AML-193 (cell line): ENCODE results near the gene CALML6.
A peak's percentile ranks its signal among the peaks of the same experiment; 100 is the strongest.

ENCODE experiments used
- DNase-seq, 2 experiments: peaks; one replicate each; lab custom pipeline; 2025; lab: John Stamatoyannopoulos, UW

The CALML6 gene

DNA sequence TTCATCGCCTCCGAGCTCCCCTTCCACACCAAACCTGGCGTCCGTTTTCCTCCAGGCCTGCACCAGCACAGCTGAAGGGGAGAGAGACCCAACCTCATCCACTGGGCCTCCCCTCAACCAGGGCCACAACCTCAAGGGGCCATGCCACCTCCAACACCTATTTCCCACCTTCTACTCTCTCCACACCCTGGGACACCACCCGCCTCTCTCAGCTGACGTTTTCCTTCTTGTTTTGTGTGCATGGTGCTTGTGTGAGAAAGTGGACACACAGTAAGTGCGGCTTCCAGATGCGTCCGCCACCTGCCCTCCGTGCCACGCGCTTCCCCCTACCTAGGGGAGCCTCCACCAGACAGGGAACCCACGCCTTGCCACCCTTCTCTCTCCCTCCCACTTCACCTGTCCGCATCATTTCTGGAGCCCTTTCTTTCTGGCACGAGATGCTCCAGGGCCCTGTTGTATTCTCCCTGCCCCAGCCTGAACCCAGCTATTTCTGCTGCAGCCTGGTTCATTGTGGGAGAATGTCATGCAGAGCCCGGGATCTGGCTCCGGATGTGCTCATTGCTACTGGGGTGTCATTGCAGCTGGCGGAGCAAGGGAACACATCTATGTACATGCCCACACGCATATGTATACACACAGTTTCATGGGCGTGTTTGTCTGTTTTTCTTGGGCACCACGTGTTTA lies 22.8 kb upstream of the CALML6 start:
- no peak for DNase-seq

DNA sequence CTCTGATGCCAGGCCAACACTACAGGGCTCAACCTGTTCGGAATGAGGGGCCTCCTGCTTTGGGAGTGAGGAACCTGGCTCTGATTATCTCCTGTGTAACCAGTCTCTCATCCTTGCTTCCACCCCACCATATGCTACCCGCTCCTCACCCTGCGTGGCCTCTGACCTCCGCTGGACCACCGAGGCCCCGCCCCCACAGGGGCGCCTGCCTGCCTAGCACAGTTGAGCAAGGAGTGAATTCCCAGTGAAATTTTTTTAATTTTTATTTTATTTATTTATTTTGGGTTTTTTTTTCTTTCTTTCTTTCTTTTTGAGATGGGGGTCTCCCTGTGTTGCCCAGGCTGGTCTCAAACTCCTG lies 22.3 kb upstream of the CALML6 start:
- DNase-seq: no peak

DNA sequence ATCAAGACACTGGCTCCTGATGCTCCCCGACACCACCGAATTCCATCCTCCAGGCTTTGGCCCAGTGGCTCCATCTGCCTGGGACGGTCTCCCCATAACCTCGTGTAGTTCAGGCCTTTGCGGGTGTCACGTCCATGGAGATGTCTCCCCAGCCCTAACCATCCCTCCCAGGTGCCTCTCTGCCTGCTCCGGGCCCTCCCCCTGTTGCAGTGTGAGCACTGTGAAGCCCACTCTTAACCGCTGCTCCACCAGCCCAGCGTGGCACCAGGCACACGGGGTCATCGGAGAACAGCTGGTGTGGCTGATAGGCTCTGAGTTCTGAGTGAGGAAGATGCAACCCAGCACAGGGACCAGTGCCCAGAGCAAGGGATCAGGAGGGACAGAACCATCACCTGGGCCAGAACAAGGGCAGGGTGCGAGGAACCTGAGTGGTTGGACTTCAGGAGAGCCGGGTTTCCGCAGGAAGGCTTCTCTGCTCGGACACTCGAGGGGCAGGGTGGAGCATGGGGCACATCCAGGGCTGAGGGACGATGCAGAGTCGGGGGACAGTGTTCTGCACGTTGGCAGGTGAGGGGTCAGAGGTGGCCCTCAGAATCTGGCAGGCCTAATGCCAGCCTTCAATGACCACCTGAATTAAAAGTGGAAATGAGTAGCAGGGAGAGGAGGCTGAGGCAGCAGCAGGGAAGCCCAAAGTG lies 21.6 kb upstream of the CALML6 start:
- no peak for DNase-seq

DNA sequence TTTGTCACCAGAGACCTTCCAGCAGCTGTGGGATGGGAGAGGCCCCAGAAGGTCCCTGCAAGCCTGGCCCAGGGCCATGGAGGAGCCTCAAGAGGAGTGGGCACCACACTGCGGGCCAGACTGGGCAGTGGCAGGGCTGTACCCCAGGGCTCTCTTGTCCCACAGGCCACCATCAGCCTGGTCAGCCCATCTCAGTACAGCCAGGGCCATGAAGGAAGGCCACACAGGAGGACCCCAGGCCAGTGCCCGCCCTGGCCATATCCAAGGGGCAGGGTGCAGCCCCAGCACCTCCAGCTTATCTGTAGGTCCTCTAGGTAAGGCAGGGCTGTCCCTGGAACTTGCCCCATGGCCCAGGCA lies 21.1 kb upstream of the CALML6 start:
- no peak for DNase-seq

DNA sequence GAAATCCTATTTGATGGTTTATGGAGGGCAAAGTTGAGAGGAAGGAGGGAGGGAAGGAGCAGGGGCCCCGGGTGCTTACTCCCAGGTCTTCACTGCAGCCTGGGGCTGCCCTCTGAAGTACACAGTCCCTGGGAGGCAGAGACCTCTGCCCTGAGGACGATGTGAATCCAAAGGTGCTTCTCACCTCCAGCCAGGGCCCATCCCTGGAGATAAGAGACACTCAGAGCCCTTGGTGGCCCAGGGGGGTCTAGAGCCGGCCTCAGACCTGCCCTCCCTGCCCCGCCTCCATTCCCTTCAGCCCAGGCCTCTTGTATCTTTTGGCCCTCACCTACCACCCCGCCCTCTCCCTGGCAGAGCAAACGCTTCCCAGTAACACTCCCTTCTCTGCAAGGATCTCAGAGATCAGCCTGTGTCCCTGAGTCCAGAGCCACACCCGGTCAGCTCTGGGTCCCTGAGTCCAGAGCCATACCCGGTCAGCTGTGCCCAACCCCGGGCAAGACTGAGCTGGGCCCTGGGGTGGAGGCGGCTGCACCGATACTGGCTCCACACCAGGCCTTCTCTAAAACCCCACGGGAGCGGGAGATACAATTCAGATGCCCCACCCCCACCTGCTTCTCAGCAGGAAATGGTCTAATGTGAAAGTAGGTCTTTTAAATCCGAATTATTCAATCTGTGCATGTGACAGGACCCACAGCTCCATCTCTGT lies 20.6 kb upstream of the CALML6 start:
- DNase-seq: no peak

DNA sequence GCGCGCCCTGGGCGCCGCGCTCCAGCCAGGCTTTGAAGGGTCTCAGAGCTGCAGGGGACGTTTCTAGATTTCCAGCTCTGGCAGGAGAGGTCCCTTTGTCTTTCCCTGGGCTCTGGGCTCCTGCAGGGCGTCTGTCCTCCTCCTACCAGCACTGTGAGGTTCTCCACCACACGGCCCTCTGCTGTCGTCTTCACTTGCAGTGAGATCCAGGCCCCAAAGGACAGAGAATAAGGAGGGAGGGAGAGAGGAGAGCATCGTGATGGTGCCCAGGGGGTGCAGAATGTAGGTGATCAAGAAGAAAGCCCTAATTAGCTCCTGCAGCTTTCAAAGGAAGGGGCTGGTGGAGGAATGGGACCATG lies 20.0 kb upstream of the CALML6 start:
- DNase-seq: no peak

DNA sequence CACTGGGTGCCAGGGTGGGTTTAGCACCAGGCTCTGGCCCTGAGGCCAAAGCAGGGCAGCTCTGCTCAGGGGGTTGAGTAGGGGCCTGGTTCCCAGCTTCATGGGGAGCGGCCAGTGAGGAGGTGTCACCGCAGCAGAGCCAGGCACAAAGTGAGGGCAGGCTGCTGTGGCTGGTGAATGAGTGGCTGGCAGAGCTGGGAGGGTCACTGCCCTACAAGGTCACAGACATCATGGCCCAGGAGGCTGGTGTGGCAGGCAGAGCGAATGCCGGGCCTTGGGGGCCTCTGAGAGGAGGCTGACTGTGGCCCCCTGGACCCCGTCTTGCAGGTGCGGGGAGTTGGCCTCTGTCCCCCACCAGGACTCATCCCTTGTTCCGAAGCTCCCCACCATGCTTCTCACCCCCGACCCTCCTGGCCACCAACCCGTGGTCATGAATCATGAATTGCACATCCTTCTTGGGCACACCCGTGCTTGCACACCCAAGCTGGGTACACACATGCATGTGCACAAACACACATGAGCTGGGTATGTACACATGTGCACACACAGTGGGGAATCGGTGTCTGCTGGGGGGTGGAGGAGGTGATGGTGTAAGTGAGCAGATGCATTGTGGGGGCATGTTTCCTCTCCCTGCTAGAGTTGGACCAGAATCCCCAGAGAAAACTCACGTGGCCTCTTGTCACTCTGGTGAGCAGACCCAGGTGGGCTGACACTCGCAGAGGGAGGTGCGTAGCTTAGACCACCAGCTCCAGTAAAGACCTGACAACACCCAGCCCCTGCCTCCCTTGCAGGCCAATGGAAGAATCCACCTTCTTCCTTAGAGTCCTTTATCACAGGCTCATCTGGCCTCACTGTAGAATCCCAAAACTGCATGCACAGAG lies 19.4 kb upstream of the CALML6 start:
- DNase-seq: no peak

DNA sequence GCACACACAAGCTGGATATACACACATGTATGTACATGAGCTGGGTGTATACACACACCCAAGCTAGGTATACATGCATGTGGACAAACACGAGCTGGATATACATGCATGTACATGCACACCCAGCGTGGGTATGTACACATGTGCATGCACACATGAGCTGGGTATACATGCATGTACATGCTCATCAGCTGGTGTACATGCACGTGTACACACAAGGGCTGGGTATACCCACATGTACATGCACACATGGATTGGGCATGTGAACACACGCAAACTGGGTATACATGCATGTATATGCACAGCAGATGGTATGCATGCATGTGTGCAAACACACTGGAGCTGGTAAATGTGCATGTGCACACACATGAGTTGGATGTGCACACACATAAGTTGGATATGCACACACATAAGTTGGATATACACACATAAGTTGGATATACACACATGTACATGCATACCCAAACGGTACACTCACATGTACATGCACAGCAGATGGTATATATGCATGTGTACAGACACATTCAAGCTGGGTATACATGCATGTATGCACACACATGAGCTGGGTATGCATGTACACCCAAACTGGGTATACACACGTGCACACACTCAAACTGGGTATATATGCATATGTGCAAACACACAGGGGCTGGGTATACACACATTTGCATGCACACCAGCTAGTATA lies 16.7 kb upstream of the CALML6 start:
- DNase-seq: no peak

DNA sequence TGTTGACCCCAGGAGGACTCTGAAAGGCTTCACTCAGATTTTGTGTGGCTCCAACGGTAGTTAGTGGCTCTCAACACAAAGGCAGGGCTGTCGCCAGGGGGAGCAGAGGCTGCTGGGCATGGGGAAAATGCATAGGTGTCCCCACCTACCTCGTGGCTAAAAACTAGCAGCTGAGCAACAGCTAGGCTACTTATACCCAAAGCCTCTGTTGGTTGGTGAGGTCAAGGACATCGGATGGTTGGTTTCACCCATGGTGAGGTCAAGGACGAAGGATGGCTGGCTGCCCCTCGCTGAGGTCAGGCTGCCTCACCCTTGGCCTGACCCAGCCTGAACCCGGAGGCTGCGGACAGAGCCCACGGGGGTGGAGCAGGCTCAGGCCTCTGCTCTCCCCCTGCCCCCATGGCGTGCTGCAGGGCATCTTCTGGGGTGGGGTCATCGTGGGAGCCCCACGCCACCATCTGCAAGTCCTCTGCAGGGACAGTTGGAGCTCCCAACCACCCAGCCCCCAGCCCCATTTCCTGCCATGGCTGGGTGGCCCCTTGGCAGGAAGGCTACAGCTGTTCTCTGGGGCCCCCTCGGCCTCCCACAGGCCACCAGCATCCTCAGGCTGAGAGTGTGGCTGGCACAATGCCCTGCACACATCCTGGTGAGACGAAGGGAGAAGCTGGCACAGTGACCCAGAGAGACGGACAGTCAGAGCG lies 15.6 kb upstream of the CALML6 start:
- DNase-seq: peak in 1 of 2 experiments; percentile 12

DNA sequence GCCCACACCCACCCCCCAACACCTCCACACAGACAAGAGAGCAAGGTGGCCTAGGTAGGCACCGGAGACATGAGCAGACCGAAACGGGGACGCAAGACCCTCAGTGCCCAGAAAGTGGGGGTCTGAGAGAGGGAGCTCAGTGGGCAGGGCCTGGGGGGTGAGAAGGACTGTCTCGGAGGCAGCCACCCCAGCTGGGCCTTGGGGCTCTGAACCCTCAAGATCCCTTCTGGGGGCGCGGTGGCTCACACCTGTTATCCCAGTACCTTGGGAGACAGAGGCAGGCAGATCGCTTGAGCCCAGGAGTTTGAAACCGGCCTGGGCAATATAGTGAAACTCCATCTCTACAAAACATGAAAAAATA lies 15.1 kb upstream of the CALML6 start:
- DNase-seq: no peak

DNA sequence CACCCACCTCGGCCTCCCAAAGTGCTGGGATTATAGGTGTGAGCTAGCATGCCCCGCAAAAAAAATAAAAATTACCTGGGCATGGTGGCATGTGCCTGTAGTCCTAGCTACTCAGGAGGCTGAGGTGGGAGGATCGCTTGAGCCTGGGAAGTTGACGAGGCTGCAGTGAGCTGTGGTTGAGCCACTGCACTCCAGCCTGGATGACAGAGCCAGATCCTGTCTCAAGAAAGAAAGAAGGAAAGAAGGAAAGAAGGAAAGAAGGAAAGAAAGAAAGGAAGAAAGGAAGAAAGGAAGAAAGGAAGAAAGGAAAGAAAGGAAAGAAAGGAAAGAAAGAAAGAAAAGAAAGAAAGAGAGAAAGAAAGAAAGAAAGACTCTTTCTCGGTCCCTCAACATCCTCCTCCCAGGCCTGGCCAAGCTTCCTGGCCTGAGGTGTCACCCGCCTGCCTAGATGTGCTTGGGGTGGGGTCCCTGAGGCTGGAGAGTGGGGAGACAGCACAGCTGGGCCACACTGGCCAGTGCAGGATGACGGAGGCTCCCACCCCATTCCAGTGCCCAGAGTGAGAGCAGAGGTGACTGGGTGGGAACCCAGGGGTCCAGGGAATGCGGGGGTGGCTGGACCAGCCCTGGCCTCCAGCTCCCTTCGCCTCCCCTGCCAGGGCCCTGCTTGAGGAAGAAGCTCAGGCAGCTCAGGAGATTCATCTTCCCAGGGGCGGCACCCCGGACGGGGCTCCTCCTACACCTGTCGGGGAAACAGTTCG lies 14.0 kb upstream of the CALML6 start:
- no peak for DNase-seq

DNA sequence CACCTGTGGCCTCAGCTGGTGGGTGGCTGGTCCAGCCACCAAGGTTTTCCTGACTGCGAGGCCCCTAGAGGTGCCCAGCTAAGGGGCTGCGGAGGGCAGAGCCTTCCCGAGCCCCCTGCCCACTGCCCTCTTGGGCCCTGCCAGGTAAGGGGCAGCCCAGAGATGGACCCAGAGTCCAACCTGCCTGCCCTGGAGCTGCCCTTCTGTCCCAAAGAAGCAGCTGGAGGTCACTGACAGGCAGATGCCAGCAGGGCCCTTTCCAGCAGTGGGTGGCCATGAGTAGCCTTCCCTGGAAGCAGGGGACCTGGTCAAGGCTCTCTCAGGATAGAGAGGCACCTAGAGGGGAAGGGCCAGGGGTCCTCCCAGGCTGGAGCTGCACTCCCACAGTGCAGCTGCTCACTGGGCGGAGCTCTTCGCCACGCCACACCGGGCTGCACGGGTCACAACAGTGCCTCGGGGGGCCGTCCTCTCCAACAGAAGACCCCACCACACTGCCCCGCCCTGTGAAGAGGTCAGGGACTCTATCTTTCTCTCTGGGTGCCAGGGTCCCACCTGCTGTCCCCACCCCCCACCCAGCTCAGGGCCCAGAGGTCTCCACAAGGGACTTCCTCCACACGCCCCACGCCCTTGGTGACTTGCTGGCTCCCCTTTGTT lies 13.3 kb upstream of the CALML6 start:
- DNase-seq: no peak

DNA sequence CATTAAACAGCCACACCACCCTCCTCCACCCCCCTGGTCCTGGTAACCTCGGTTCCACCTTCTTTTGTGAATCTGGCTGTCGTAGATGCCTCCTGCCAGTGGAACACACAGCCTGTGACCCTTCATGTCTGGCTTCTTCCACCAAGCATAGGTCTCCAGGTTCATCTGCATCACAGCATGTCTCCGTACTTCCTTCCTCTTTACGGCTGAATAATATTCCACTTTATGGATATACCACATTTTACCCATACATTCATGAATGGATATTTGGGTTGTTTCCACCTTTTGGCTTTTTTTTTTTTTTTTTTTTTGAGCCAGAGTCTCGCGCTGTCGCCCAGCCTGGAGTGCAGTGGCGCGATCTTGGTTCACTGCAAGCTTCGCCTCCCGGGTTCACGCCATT lies 11.8 kb upstream of the CALML6 start:
- no peak for DNase-seq

DNA sequence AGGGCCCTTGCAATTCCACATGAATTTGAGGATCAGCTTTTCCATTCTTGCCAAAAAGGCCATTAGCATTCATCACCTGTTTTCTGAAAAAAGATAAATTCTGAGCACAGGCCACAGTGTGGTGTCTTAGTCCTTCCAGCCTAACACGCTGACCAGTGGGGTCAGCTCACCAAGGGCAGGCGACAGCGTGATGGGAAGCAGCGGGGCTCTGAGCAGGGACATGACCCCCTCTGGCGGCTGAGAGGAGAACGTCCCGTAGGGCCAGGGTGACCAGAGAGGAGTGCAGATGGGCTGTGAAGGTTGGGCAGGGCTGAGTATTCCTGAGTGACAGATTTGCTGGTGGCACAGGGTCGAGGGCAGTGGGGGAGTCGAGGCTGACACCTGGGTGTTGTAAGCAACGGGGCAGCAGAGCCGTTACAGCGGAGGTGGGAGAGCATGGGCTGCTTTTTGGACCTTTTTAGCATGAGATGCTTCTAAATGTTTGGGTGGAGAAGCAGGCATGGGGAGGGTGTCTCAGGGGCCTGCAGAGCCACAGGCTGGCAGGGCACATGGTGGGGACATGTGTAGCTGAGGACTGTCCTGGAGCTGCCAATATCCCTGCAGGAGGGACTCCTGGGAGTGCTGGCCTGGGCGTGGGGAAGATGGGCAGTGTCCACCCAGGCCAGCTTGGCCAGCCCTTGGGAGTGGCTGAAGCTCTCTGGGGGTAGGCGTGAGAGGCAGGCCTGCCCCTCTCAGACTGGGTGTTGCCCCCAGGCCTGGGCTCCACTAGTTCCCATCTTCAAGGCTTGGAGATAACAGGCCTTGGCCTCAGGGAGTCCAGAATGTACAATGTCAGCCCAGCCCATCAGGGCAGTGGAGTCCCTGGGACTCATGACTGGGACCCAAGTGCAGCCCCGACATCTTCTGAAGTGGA lies 8.6 kb upstream of the CALML6 start:
- peak; percentile 73 to 78 for DNase-seq

DNA sequence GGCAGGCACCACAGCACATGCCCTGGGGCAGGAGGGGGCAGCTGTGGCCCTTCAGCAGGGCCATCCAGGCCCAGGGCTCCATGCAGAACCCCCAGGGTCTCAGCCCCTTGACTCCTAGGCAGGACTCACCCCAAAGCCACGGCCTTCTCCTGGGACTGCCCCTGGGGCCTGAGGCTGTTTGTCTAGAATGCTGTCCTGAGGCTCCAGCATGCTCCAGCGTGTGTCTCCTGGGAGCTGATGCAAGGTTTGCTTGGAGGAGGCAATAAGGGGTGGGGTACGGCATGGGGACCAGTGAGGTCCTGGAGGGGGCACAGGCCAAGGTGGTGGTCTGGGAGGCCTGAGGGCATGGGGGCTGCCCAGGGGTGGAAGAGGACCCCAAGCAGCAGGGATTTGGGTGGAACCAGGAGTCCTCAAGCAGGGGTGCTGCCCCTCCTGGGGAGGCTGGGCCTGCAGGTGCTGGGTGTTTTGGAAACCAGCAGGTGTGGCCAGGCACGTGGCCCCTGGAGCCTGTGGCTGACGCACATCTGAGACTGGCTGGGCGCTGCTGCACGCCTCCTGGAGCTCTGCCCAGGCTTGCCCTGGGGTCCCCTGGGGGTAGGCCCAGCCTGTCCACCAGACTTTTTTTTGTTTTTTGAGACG lies 7.8 kb upstream of the CALML6 start:
- no peak for DNase-seq

DNA sequence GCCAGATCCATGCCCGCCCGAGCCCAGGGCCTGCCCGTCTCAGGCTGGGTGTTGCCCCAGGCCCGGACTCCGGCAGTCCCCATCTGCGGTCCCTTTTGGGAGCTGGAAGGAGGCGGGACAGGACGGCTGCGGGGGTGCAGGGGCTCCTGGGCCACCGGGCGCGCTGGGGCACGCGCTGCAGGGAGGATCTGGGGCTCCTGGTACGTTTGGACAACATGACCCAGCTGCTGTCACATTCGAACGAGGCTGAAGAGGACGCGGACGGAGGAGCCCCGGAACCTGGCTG lies 6.6 kb upstream of the CALML6 start:
- DNase-seq: no peak

DNA sequence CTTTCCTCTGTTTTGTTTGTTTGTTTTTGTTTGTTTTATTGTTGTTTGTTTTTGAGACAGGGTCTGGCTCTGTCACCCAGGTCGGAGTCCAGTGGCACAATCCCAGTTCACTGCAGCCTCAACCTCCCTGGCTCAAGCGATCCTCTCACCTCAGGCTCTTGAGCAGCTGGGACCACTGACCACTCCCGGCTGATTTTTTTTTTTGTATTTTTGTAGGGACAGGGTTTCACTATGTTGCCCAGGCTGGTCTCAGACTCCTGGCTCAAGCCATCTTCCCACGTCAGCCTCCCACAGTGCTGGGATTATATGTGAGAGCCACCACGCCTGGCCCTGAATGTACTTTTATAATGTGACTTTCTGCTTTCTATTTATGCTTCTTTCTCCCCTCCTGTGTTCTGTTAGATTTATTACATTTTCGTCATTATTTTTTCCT lies 5.0 kb upstream of the CALML6 start:
- DNase-seq: no peak

DNA sequence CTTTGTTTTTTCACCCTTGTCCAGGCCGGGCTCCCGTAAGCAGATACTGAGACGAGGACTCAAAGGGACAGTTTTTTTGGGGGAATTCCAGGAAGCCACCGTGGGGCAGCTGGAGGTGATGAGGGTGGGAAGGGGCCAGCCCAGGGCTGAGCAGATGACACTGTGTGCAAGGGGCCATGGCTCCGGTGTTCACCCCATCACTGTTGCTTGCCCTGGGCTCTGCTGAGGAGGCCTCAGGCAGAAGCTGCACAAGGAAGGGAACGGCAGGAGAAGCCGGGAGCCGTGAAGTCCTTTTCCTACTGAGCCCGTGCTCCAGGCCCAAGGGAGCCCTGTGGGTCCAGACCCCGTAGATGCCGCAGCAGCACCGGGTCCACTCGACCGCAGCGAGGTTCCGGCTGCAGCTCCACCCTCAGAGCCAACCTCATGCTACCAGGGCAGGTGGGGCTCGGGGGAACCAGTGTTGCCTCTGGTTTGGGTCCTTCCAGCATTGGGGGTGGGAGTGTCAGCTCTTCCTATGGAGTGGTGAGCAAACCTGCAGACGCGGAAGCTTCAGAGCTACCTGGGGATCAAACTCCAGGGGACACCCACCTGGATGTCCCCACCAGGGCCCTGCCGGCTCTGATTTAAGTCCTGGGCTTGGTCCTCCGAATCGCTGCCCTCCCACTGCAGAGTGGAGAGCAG lies 4.3 kb upstream of the CALML6 start:
- no peak for DNase-seq
